Smooth muscle cell (in vitro differentiated cells): ENCODE results near the gene TMEM200C. TPM values are rescaled to one million over a fixed set of nuclear protein-coding genes. Genes with fewer than 3 reads are reported as not detected.
"Not testable (repeated sequence)": the region's sequence is repeated elsewhere in the genome, so short reads cannot be mapped to it uniquely, and the experiment has no call there.

ENCODE experiments used
- DNase-seq: peaks from one replicate; lab custom pipeline; 2025; ENCODE audit not compliant: unreplicated experiment; lab: John Stamatoyannopoulos, UW
- H2AFZ ChIP-seq: fragments of 200-600 bp; sonication (generic); 2 replicates; pipeline ENCODE4 v1.6.0; 2016; ENCODE audit warnings: antibody characterized with exemption, low read depth, mild to moderate bottlenecking
- H3F3A ChIP-seq: fragments of 200-600 bp; sonication (generic); 2 replicates; pipeline ENCODE4 v1.6.0; 2017; ENCODE audit warnings: antibody characterized with exemption, low read depth
- H3K27ac ChIP-seq: fragments of 200-600 bp; sonication (generic); 2 replicates; pipeline ENCODE4 v1.5.1; 2016; ENCODE audit warnings: low read depth, mild to moderate bottlenecking
- H3K27me3 ChIP-seq: fragments of 200-600 bp; sonication (generic); 2 replicates; pipeline ENCODE4 v1.6.1; 2016; ENCODE audit warnings: low read depth, mild to moderate bottlenecking
- H3K36me3 ChIP-seq: fragments of 200-600 bp; sonication (generic); 2 replicates; pipeline ENCODE4 v1.5.1; 2016; ENCODE audit warnings: low read depth
- H3K4me1 ChIP-seq: fragments of 200-600 bp; sonication (generic); 2 replicates; pipeline ENCODE4 v1.5.1; 2016; ENCODE audit warnings: low read depth
- H3K4me2 ChIP-seq: fragments of 200-600 bp; sonication (generic); 2 replicates; pipeline ENCODE4 v1.6.0; 2016; ENCODE audit warnings: mild to moderate bottlenecking
- H3K4me3 ChIP-seq: fragments of 200-600 bp; sonication (generic); 2 replicates; pipeline ENCODE4 v1.5.1; 2016; ENCODE audit warnings: mild to moderate bottlenecking
- H3K79me2 ChIP-seq: fragments of 200-600 bp; sonication (generic); 2 replicates; pipeline ENCODE4 v1.6.0; 2016; ENCODE audit warnings: low read depth, mild to moderate bottlenecking
- H3K9ac ChIP-seq: fragments of 200-600 bp; sonication (generic); 2 replicates; pipeline ENCODE4 v1.6.0; 2016; ENCODE audit warnings: low read depth
- H3K9me3 ChIP-seq: fragments of 200-600 bp; sonication (generic); replicated peaks from 2 replicates; pipeline ENCODE4 v1.5.1; 2016; ENCODE audit warnings: low read depth
- H4K20me1 ChIP-seq: fragments of 200-600 bp; sonication (generic); 2 replicates; pipeline ENCODE4 v1.6.0; 2016; ENCODE audit warnings: low read depth
- CTCF ChIP-seq: fragments of 200-600 bp; sonication (generic); IDR thresholded peaks from 2 replicates; pipeline ENCODE4 v1.5.1; 2017; ENCODE audit warnings: borderline replicate concordance, mild to moderate bottlenecking, antibody characterized with exemption; ENCODE audit not compliant: insufficient read depth, poor library complexity, severe bottlenecking
- WGBS: methylation state at CpG from one replicate; pipeline ENCODE4 v1.1.7; 2016; ENCODE audit warnings: low lambda C conversion rate; 5-methylcytosine and 5-hydroxymethylcytosine counted together
- polyA plus RNA-seq: library from polyadenylated mRNA; unstranded; fragments of >200 nt; fragmentation: Nextera tagmentation; extraction: Ambion mirVana; gene quantifications from 2 replicates; pipeline ENCODE4 v1.2.1, GENCODE V29; 2016
- total RNA-seq: library from RNA; depleted of rRNA; stranded (reverse); fragments of >200 nt; gene quantifications from 2 replicates; pipeline ENCODE4 v1.2.3, GENCODE V29; 2014

TMEM200C gene
- total and polyA plus RNA-seq, 2 experiments from 2014 or later: 0.56 to 1.2 TPM

GRCh38 chr18:5868218-5868854 is 27.0 kb downstream of the TMEM200C start:
- 47% methylated on average over 13 of the region's 13 CpGs for WGBS
- peak; percentile 16 for DNase-seq
- H4K20me1 ChIP-seq: no peaks in the 10 kb centered on the region
- H3F3A ChIP-seq: no peaks in the 10 kb centered on the region
- no peaks in the 10 kb centered on the region for H3K79me2 ChIP-seq
- H3K4me1 ChIP-seq: no peaks in the 10 kb centered on the region
- H3K4me2 ChIP-seq: no peak overlapping the region
- H3K9ac ChIP-seq: no peak overlapping the region
- H3K4me3 ChIP-seq: no peak overlapping the region
- H2AFZ ChIP-seq: no peak overlapping the region
- no peaks in the 10 kb centered on the region for H3K36me3 ChIP-seq
- peak; percentile 94 for TF ChIP-seq CTCF
- no peaks in the 10 kb centered on the region for H3K9me3 ChIP-seq
- H3K27me3 ChIP-seq: peaks cover 12% of the 10 kb centered on the region
- H3K27ac ChIP-seq: no peak overlapping the region

DNA sequence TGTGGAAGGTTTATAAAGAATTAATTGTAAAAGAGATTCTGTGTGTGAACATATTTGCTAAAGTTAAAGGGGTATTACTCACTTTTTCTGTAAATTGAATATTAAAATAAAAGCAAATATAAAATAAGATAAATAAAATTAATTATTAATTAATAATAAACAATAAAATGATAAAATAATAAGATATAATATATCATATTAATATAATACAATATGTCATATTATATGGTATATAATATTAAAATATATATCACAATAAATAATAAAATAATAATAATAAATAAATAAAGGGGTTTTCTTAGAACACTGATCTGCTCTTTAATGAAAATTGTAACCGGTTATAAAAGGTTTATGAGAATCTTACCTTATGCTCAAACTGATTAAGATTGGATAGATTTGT is 29.8 kb downstream of the TMEM200C start:
- Histone ChIP-seq H3F3A (no peaks in the 10 kb centered on the region), H3K9me3 (no peaks in the 10 kb centered on the region), H3K27me3 (no peaks in the 10 kb centered on the region), H3K9ac (no peak overlapping the region), H4K20me1 (no peaks in the 10 kb centered on the region), H3K4me2 (no peak overlapping the region), H3K79me2 (no peaks in the 10 kb centered on the region), H3K27ac (no peak overlapping the region), H3K36me3 (no peaks in the 10 kb centered on the region), H2AFZ (no peak overlapping the region), H3K4me1 (no peaks in the 10 kb centered on the region), H3K4me3 (no peak overlapping the region)
- WGBS: 94% methylated on average over 1 of the region's 1 CpG
- no peak for DNase-seq
- TF ChIP-seq CTCF: no peak

- not testable (repeated sequence) for H3K9me3 ChIP-seq, H3K9ac ChIP-seq
Measured at GRCh38 chr18:5862127-5862526, 33.2 kb downstream of the TMEM200C start.

GRCh38 chr18:5857180-5857579 is 38.1 kb downstream of the TMEM200C start:
- Histone ChIP-seq H2AFZ (no peak overlapping the region), H3K4me1 (no peaks in the 10 kb centered on the region), H3K4me3 (no peak overlapping the region), H3K9ac (no peak overlapping the region), H3F3A (no peaks in the 10 kb centered on the region), H3K27ac (no peak overlapping the region), H4K20me1 (no peaks in the 10 kb centered on the region), H3K36me3 (no peaks in the 10 kb centered on the region), H3K4me2 (no peak overlapping the region), H3K79me2 (no peaks in the 10 kb centered on the region), H3K9me3 (no peaks in the 10 kb centered on the region), H3K27me3 (peaks cover 3% of the 10 kb centered on the region)
- no peak for DNase-seq
- WGBS: 79% methylated on average over 3 of the region's 3 CpGs
- TF ChIP-seq CTCF: no peak

More at GRCh38 chr18:5862127-5862526, 33.2 kb downstream of the TMEM200C start:
- not testable (repeated sequence) for H3F3A ChIP-seq, H3K4me1 ChIP-seq, H3K27ac ChIP-seq, H3K79me2 ChIP-seq, H4K20me1 ChIP-seq, H2AFZ ChIP-seq, DNase-seq, H3K27me3 ChIP-seq, H3K36me3 ChIP-seq, H3K4me2 ChIP-seq, H3K4me3 ChIP-seq
- WGBS: 50% methylated on average over 1 of the region's 1 CpG
